Panc1 (cell line): ENCODE measurements around the gene LHFPL2. TPM values are rescaled to one million over a fixed set of nuclear protein-coding genes. Genes with fewer than 3 reads are reported as not detected.

Experiments
- ATAC-seq: fragments of 200-7000 bp; cut with Tn5 transposase; 2 replicates; pipeline ENCODE4 v1.9.1; 2020; ENCODE audit warnings: mild to moderate bottlenecking, moderate library complexity
- BruUV-seq: library from RNA; stranded (reverse); fragments of 400-500 nt; replicated peaks from 2 replicates; lab custom pipeline; 2021; lab: Mats Ljungman, UMichigan
- CTCF ChIA-PET: fragments of 300-600 bp; sonication (Branson Sonifier 250); formaldehyde crosslinking; loops from one replicate; lab custom pipeline; 2022; ENCODE audit warnings: antibody characterized with exemption; lab: Charles Lee
- POLR2A ChIA-PET: fragments of 300-600 bp; sonication (Branson Sonifier 250); formaldehyde crosslinking; loops from one replicate; lab custom pipeline; 2022; ENCODE audit warnings: antibody characterized with exemption; lab: Charles Lee
- DNase-seq: peaks from one replicate; pipeline ENCODE4 v3.0.0-alpha.2; 2010; ENCODE audit warnings: low read depth, low spot score
- H3K27ac ChIP-seq: 2 replicates; pipeline ENCODE4 v1.5.1; 2011; ENCODE audit warnings: mild to moderate bottlenecking, low read length, inconsistent platforms
- H3K27me3 ChIP-seq: fragments of 200-500 bp; sonication (Bioruptor generic); 2 replicates; pipeline ENCODE4 v1.6.0; 2014; ENCODE audit warnings: low read length, inconsistent platforms; ENCODE audit not compliant: control insufficient read depth, insufficient read depth
- H3K36me3 ChIP-seq: fragments of 200-500 bp; sonication (Bioruptor generic); 2 replicates; pipeline ENCODE4 v1.5.1; 2014; ENCODE audit warnings: inconsistent platforms, mild to moderate bottlenecking, low read length, moderate library complexity; ENCODE audit not compliant: control insufficient read depth, insufficient read depth
- H3K4me1 ChIP-seq: 2 replicates; pipeline ENCODE4 v1.5.1; 2011; ENCODE audit warnings: inconsistent platforms, mild to moderate bottlenecking, low read length, moderate library complexity; ENCODE audit not compliant: control insufficient read depth, insufficient read depth
- H3K4me3 ChIP-seq, 2 experiments: 2 replicates each; pipeline ENCODE4 v1.5.1; 2011 to 2012; ENCODE audit warnings: low read depth in 2 of 2, low read length in 2 of 2, mild to moderate bottlenecking in 2 of 2, inconsistent platforms in 1 of 2, moderate library complexity in 1 of 2
- H3K9me3 ChIP-seq: fragments of 200-500 bp; sonication (Bioruptor generic); 2 replicates; pipeline ENCODE4 v1.5.1; 2014; ENCODE audit warnings: low read depth, mild to moderate bottlenecking, inconsistent platforms, low read length, moderate library complexity; ENCODE audit not compliant: control insufficient read depth, insufficient read depth
- CTCF ChIP-seq: fragments of 450-650 bp; IDR thresholded peaks from 2 replicates; pipeline ENCODE4 v1.5.1; 2017; ENCODE audit warnings: mild to moderate bottlenecking
- POLR2AphosphoS5 ChIP-seq: IDR thresholded peaks from 2 replicates; pipeline ENCODE4 v1.6.1; 2012; ENCODE audit warnings: mild to moderate bottlenecking, low read depth, low read length, moderate library complexity
- REST ChIP-seq, 2 experiments: IDR thresholded peaks; 2 replicates each; pipeline ENCODE4 v1.6.1; 2011 to 2012; ENCODE audit warnings: low read depth in 2 of 2, control low read depth in 1 of 2, low read length in 1 of 2, mild to moderate bottlenecking in 1 of 2, moderate library complexity in 1 of 2; ENCODE audit not compliant: insufficient read depth in 1 of 2
- SIN3A ChIP-seq: IDR thresholded peaks from 2 replicates; pipeline ENCODE4 v1.6.1; 2012; ENCODE audit warnings: low read depth, mild to moderate bottlenecking, low read length, moderate library complexity, borderline replicate concordance; ENCODE audit not compliant: insufficient read depth
- TCF7L2 ChIP-seq: IDR thresholded peaks from 2 replicates; pipeline ENCODE4 v1.6.1; 2011; ENCODE audit warnings: mild to moderate bottlenecking, low read depth, low read length, inconsistent platforms
- in situ Hi-C: cut with HindIII; loops from 2 replicates; pipeline ENCODE4 v1.10.0; 2016; ENCODE audit warnings: low sequenced_read_pairs, low pct_unique_long_range_greater_than_20kb
- intact Hi-C: fragments of 100-400 bp; cut with micrococcal nuclease; formaldehyde crosslinking; loops from one replicate; pipeline ENCODE4 v1.10.0; 2022; ENCODE audit not compliant: unreplicated experiment
- total RNA-seq: library from RNA; stranded (reverse); gene quantifications from one replicate; pipeline ENCODE4 v1.2.1, GENCODE V29; 2021; ENCODE audit not compliant: unreplicated experiment

The LHFPL2 gene
- total RNA-seq, 1 experiment from 2014 or later: 25.8 TPM

- in situ Hi-C loops (no loop called here), intact Hi-C loops (no loop called here)
- no peak overlapping the region for H3K4me3 ChIP-seq
- H3K27ac ChIP-seq: peak overlapping the region; percentile 40; the same call in 1 of the 2 replicates
- no TSS peak for BruUV-seq
- H3K27me3 ChIP-seq: no peaks in the 10 kb centered on the region
- peaks cover 55% of the 10 kb centered on the region for H3K4me1 ChIP-seq
- ChIA-PET POLR2A (no interaction called here), CTCF (no interaction called here)
- ATAC-seq: no peak
- H3K36me3 ChIP-seq: no peaks in the 10 kb centered on the region
- DNase-seq: no peak
- TF ChIP-seq SIN3A (no peak), TCF7L2 (no peak), CTCF (no peak), POLR2AphosphoS5 (no peak), REST (IDR thresholded peaks at IDR 0.05; ENCODE audit: insufficient read depth in 1 of 2, low read depth in 2 of 2, low read length in 1 of 2) (no peak)
- H3K9me3 ChIP-seq: no peaks in the 10 kb centered on the region
These were observed 56.4 kb downstream of the LHFPL2 start for GRCh38 chr5:78591972-78592700.

GRCh38 chr5:78591138-78591612 lies 57.4 kb downstream of the LHFPL2 start:
- Histone ChIP-seq H3K36me3 (no peaks in the 10 kb centered on the region), H3K4me1 (peaks cover 46% of the 10 kb centered on the region), H3K4me3 (no peak overlapping the region), H3K9me3 (no peaks in the 10 kb centered on the region), H3K27ac (peak overlapping the region; percentile 62; the same call in 1 of the 2 replicates), H3K27me3 (no peaks in the 10 kb centered on the region)
- no TSS peak for BruUV-seq
- intact Hi-C loops (no loop called here), in situ Hi-C loops (no loop called here)
- POLR2A ChIA-PET: no interaction called here
- peak; percentile 67 for DNase-seq
- CTCF ChIA-PET: no interaction called here
- no peak; the same call in 1 of the 2 replicates for ATAC-seq
- TF ChIP-seq TCF7L2 (peak; percentile 44; the same call in 1 of the 2 replicates), CTCF (no peak), REST (IDR thresholded peaks at IDR 0.05; ENCODE audit: insufficient read depth in 1 of 2, low read depth in 2 of 2, low read length in 1 of 2) (no peak), POLR2AphosphoS5 (no peak), SIN3A (no peak)
